Measurements from ENCODE around the gene NFATC3.

DNA sequence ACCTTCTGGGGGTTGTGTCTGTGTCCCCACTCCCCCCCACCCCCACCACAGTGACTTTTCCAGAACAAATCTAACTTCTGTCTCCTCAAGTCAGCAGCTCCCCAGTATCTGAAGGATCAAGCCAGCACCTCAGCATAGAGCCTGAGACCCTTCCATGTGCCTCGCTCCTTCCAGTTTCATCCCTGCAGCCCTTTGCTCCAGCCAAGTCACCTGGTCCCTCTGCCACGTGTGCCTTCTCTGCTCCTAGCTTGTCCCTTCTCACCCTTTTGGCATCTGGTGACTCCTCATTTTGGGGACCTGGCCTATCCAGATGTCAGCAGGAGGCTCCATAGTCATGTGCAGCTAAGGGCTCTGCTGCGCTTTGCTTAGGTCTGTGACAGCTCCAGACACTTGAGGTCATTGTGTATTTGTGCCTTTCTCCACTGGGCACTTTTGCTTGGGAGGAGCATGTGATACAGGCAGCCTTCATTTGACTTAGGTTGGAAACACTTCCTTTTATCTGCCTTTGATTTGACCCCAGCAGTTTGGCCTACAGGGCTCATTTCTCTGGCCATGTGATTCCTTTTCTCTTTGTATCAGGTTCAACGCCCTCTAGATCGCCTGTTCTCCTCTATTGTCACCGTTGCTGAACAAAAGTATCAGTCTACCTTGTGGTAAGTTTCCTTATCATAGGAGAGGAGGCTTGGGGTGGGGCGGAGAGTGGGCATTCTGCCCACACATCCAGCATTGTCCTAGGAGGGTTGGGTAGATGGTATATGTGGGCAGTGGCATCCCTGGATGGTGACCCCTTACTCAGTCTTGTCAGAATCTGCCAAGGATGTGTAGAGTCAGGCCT, 7.1 kb upstream of the NFATC3 start:
- TF ChIP-seq CTCF (IDR thresholded peaks at IDR 0.05; ENCODE audit: low read depth, low read length) (no peak), POLR2A (IDR thresholded peaks at IDR 0.05; ENCODE audit: extremely low read depth, insufficient read length) (no peak)
